ENCODE data around the gene CCDC184. TPM values are rescaled to one million over a fixed set of nuclear protein-coding genes. Genes with fewer than 3 reads are reported as not detected.
A peak's percentile ranks its signal among the peaks of the same experiment; 100 is the strongest.
"Not testable (repeated sequence)": the region's sequence is repeated elsewhere in the genome, so short reads cannot be mapped to it uniquely, and the experiment has no call there.

CCDC184 gene
- total RNA-seq, 6 donors from 2014 or later, result 0.17 to 1.3 (median 0.93) TPM

- WGBS, 2 donors, result 79 to 95% methylated on average over 4 of the region's 4 CpGs
- ATAC-seq (ENCODE audit: low FRiP score in 2 of 2) (no peak), DNase-seq (no peak)
- no peak within 1 kb of the TSS for H3K27ac ChIP-seq
- TF ChIP-seq POLR2AphosphoS5 (IDR thresholded peaks at IDR 0.05) (no peak), EP300 (IDR thresholded peaks at IDR 0.05) (no peak), CTCF (IDR thresholded peaks at IDR 0.05) (no peak), POLR2A (IDR thresholded peaks at IDR 0.05) (no peak)
- peaks cover 8 to 12% (median 11%) of the 10 kb centered on the region in 4 donors for H3K9me3 ChIP-seq
- no peaks in the 10 kb centered on the region for H3K27me3 ChIP-seq
- no peak within 1 kb of the TSS for H3K4me3 ChIP-seq
- peaks cover 0 to 5% (median 1%) of the 10 kb centered on the region in 4 donors for H3K36me3 ChIP-seq
- peaks cover 19 to 32% (median 24%) of the 10 kb centered on the region in 4 donors for H3K4me1 ChIP-seq
These were observed 19.7 kb downstream of the CCDC184 start, which contains the start of gene OR10AD1 for GRCh38 chr12:48203192-48203591. Gene OR10AD1, minus strand, starts transcription at chr12:48203292. Its CDS starts 0 bp downstream, at chr12:48203292.

GRCh38 chr12:48209495-48209894, 26.1 kb downstream of the CCDC184 start:
- ATAC-seq (ENCODE audit: low FRiP score in 2 of 2); H3K27me3 ChIP-seq; DNase-seq; H3K4me3 ChIP-seq; H3K27ac ChIP-seq; H3K36me3 ChIP-seq; H3K4me1 ChIP-seq: not testable (repeated sequence)
- WGBS, 2 donors, result 100% methylated on average over 1 of the region's 2 CpGs
- peaks cover 8 to 18% (median 14%) of the 10 kb centered on the region in 4 donors for H3K9me3 ChIP-seq

- Histone ChIP-seq H3K4me3 (no peak overlapping the region), H3K27me3 (no peaks in the 10 kb centered on the region), H3K27ac (peak overlapping the region in 1 of 4 donors; percentile 22), H3K36me3 (no peaks in the 10 kb centered on the region), H3K4me1 (peaks cover 0 to 14% (median 10%) of the 10 kb centered on the region in 4 donors), H3K9me3 (no peaks in the 10 kb centered on the region)
- ATAC-seq (ENCODE audit: low FRiP score in 2 of 2) (peak in 1 of 2 donors; percentile 67), DNase-seq (peak in 1 of 2 donors; percentile 65)
- TF ChIP-seq POLR2A (IDR thresholded peaks at IDR 0.05) (no peak), EP300 (IDR thresholded peaks at IDR 0.05) (peak in 1 of 4 donors; percentile 13)
These were observed 33.3 kb downstream of the CCDC184 start for GRCh38 chr12:48216785-48217184.

GRCh38 chr12:48219631-48220030, 36.2 kb downstream of the CCDC184 start:
- WGBS, 2 donors, result 94 to 97% methylated on average over 1 of the region's 1 CpG
- H3K27me3 ChIP-seq, result no peaks in the 10 kb centered on the region

GRCh38 chr12:48220701-48221100, 37.3 kb downstream of the CCDC184 start:
- H3K36me3 ChIP-seq, result no peaks in the 10 kb centered on the region
- ATAC-seq (ENCODE audit: low FRiP score in 2 of 2) (no peak), DNase-seq (no peak)
- no peak overlapping the region for H3K4me3 ChIP-seq
- peaks cover 0 to 14% (median 10%) of the 10 kb centered on the region in 4 donors for H3K4me1 ChIP-seq
- no peaks in the 10 kb centered on the region for H3K9me3 ChIP-seq
- WGBS, 2 donors, result 92 to 97% methylated on average over 1 of the region's 1 CpG
- H3K27me3 ChIP-seq, result no peaks in the 10 kb centered on the region
- TF ChIP-seq POLR2A (IDR thresholded peaks at IDR 0.05) (no peak), EP300 (IDR thresholded peaks at IDR 0.05) (no peak), POLR2AphosphoS5 (IDR thresholded peaks at IDR 0.05) (no peak), CTCF (IDR thresholded peaks at IDR 0.05) (no peak)
- H3K27ac ChIP-seq, result no peak overlapping the region

More at GRCh38 chr12:48219631-48220030, 36.2 kb downstream of the CCDC184 start:
- ATAC-seq (ENCODE audit: low FRiP score in 2 of 2) (no peak), DNase-seq (no peak)
- Histone ChIP-seq H3K36me3 (no peaks in the 10 kb centered on the region), H3K4me3 (no peak overlapping the region), H3K9me3 (no peaks in the 10 kb centered on the region), H3K27ac (no peak overlapping the region), H3K4me1 (peaks cover 0 to 14% (median 10%) of the 10 kb centered on the region in 4 donors)
- TF ChIP-seq POLR2A (IDR thresholded peaks at IDR 0.05) (no peak), EP300 (IDR thresholded peaks at IDR 0.05) (no peak), CTCF (IDR thresholded peaks at IDR 0.05) (no peak), POLR2AphosphoS5 (IDR thresholded peaks at IDR 0.05) (no peak)

GRCh38 chr12:48221645-48222044, 38.2 kb downstream of the CCDC184 start:
- Histone ChIP-seq H3K27me3 (no peaks in the 10 kb centered on the region), H3K36me3 (no peaks in the 10 kb centered on the region), H3K4me3 (no peak overlapping the region), H3K4me1 (peaks cover 0 to 7% (median 4%) of the 10 kb centered on the region in 4 donors), H3K27ac (no peak overlapping the region), H3K9me3 (no peaks in the 10 kb centered on the region)
- no peak for TF ChIP-seq CTCF (IDR thresholded peaks at IDR 0.05)
- no peak for TF ChIP-seq POLR2AphosphoS5 (IDR thresholded peaks at IDR 0.05)
- TF ChIP-seq EP300 (IDR thresholded peaks at IDR 0.05), result no peak
- TF ChIP-seq POLR2A (IDR thresholded peaks at IDR 0.05), result no peak
- WGBS, 2 donors, result 37 to 47% methylated on average over 2 of the region's 2 CpGs
- ATAC-seq (ENCODE audit: low FRiP score in 2 of 2) (no peak), DNase-seq (no peak)

- ATAC-seq (ENCODE audit: low FRiP score in 2 of 2); H3K4me3 ChIP-seq; H3K27me3 ChIP-seq; H3K27ac ChIP-seq; H3K9me3 ChIP-seq; H3K4me1 ChIP-seq; DNase-seq; H3K36me3 ChIP-seq: not testable (repeated sequence)
- 80 to 83% methylated on average over 3 of the region's 3 CpGs for WGBS, 2 donors
These were observed 41.1 kb downstream of the CCDC184 start for GRCh38 chr12:48224533-48224932.

- 89 to 91% methylated on average over 2 of the region's 2 CpGs for WGBS, 2 donors
- H3K36me3 ChIP-seq; H3K27me3 ChIP-seq; H3K4me3 ChIP-seq; H3K9me3 ChIP-seq; H3K4me1 ChIP-seq; H3K27ac ChIP-seq; ATAC-seq (ENCODE audit: low FRiP score in 2 of 2); DNase-seq: not testable (repeated sequence)
These were observed 47.9 kb downstream of the CCDC184 start for GRCh38 chr12:48231169-48231958.

All from upper lobe of left lung (tissue), 6 donors.